AG04449 (cell line): Measurements from ENCODE around the gene TMEM41B.

ENCODE experiments used
- CTCF ChIA-PET: fragments of 350-600 bp; formaldehyde crosslinking; extraction: SDS; loops from one replicate; lab custom pipeline; 2021; ENCODE audit warnings: antibody characterized with exemption; lab: Yijun Ruan, JAX
- POLR2A ChIA-PET: fragments of 400-600, 350-600 bp; formaldehyde crosslinking; extraction: SDS; loops from one replicate; lab custom pipeline; 2020; ENCODE audit warnings: antibody characterized with exemption, inconsistent platforms; lab: Yijun Ruan, JAX
- DNase-seq: peaks from one replicate; pipeline ENCODE4 v3.0.0-alpha.2; 2010; ENCODE audit warnings: low read depth, low spot score
- H3K4me3 ChIP-seq: 2 replicates; pipeline ENCODE4 v1.5.1; 2011; ENCODE audit warnings: low read depth, mild to moderate bottlenecking, control low read depth, low read length
- CTCF ChIP-seq: IDR thresholded peaks from one replicate; pipeline ENCODE4 v1.5.1; 2011; ENCODE audit warnings: mild to moderate bottlenecking, moderate library complexity, low read length, control low read depth, inconsistent platforms; ENCODE audit not compliant: insufficient read depth; ENCODE audit errors: missing control alignments

The TMEM41B gene

GRCh38 chr11:9276571-9276970, 37.8 kb downstream of the TMEM41B start:
- no peak for TF ChIP-seq CTCF
- POLR2A ChIA-PET = no interaction called here
- CTCF ChIA-PET = no interaction called here
- no peak for DNase-seq
- no peak overlapping the region for H3K4me3 ChIP-seq

GRCh38 chr11:9274499-9275258, 39.7 kb downstream of the TMEM41B start:
- H3K4me3 ChIP-seq = no peak overlapping the region
- ChIA-PET CTCF (no interaction called here), POLR2A (interaction anchor here (0.6 to 1.1 kb wide), 2 partner anchors 9 to 81 kb away, joined by 3 read pairs; no protein-coding TSS in a partner anchor)
- TF ChIP-seq CTCF = no peak
- DNase-seq = no peak

- CTCF ChIA-PET = interaction anchor here (0.6 to 0.9 kb wide), 2 partner anchors 9 to 226 kb away, joined by 3 read pairs; no protein-coding TSS in a partner anchor
- POLR2A ChIA-PET = interaction anchor here (0.6 to 1.2 kb wide), 2 partner anchors 9 to 186 kb away, joined by 3 read pairs; partner anchors contain the start of gene DENND5A
- no peak for TF ChIP-seq CTCF
- peak; percentile 19 for DNase-seq
- no peak overlapping the region for H3K4me3 ChIP-seq
These were observed 40.7 kb downstream of the TMEM41B start for GRCh38 chr11:9273376-9274336.

GRCh38 chr11:9269492-9270013, 44.8 kb downstream of the TMEM41B start:
- no peak for DNase-seq
- ChIA-PET POLR2A (no interaction called here), CTCF (no interaction called here)
- no peak for TF ChIP-seq CTCF
- no peak overlapping the region for H3K4me3 ChIP-seq

GRCh38 chr11:9267680-9268079, 46.7 kb downstream of the TMEM41B start:
- no peak overlapping the region for H3K4me3 ChIP-seq
- ChIA-PET CTCF (no interaction called here), POLR2A (no interaction called here)
- no peak for TF ChIP-seq CTCF
- DNase-seq = no peak
